Omental fat pad (tissue), 4 donors: ENCODE data around the gene SPAG5. TPM values are rescaled to one million over a fixed set of nuclear protein-coding genes. Genes with fewer than 3 reads are reported as not detected.

ENCODE experiments used
- ATAC-seq: fragments of 150-250 bp; one replicate; pipeline ENCODE4 v1.9.1; 2016; ENCODE audit warnings: mild to moderate bottlenecking, moderate library complexity; ENCODE audit not compliant: low FRiP score
- DNase-seq: peaks from one replicate; pipeline ENCODE4 v3.0.0-alpha.2; 2019; ENCODE audit warnings: low spot score
- CTCF ChIP-seq, 3 donors: fragments of 450-650 bp; IDR thresholded peaks; one replicate each; pipeline ENCODE4 v1.5.1; 2016 to 2017; ENCODE audit warnings: antibody characterized with exemption in 3 of 3, mild to moderate bottlenecking in 3 of 3, moderate library complexity in 2 of 3
- total RNA-seq, 4 donors: library from RNA; depleted of rRNA; stranded (reverse); fragments of >200 nt; gene quantifications; one replicate each; pipeline ENCODE4 v1.1.0, GENCODE V29; 2016

The SPAG5 gene
- total RNA-seq, 4 donors from 2014 or later = 0.50 to 12.0 (median 4.5) TPM

- no peak for DNase-seq
- TF ChIP-seq CTCF (IDR thresholded peaks at IDR 0.05) = no peak
- ATAC-seq = no peak
These were observed 64.0 kb downstream of the SPAG5 start for GRCh38 chr17:28534740-28535375.

- TF ChIP-seq CTCF (IDR thresholded peaks at IDR 0.05) = no peak
- ATAC-seq (no peak), DNase-seq (no peak)
These were observed 65.6 kb downstream of the SPAG5 start for GRCh38 chr17:28533091-28533807.

DNA sequence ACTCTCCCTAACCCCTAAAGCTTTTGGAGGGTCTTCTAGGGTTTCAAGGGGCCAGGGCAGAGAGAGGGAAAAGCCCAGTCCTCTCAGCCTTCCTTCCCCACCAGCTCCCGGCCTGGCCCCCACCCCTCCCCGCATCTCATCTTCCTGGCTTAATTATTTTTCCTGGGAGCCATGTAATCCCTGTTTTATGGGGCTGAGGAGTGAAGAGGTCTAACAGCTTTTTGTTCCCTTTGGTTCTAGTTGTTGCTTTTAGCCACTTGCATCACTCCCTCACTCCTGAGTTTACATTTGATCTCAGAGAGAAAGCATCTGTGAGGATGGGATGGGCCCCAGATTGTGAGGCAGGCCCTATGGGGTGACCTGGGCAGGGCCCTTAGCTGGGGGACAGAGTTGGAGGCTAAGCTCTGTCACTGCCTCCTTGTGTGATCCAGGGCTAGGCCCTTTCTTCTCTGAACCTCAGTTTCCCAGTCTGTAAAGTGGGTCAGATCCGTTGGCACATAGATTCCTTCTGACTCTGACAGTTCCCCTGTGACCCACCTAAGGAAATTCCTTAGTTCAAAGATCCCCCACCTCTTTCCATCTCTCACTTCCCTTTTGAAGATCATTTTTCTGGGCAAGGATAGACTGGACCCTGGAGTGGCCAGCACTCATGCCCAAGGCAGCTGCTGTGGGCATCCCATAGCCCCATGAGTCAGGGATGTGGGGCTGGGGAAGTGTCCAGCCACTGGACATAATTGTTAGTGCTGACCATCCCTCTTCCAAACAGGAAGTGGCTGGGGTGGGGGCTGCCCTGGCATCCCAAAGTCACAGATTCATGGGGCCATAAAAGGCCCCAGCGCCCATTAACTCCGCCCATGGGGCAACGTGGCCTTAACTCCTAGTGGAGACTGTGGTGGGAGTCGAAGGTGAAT is 66.5 kb downstream of the SPAG5 start:
- ATAC-seq (no peak), DNase-seq (no peak)
- TF ChIP-seq CTCF (IDR thresholded peaks at IDR 0.05) = no peak

GRCh38 chr17:28530926-28531325 is 67.9 kb downstream of the SPAG5 start:
- ATAC-seq (no peak), DNase-seq (no peak)
- TF ChIP-seq CTCF (IDR thresholded peaks at IDR 0.05) = no peak

- DNase-seq = no peak
- no peak for TF ChIP-seq CTCF (IDR thresholded peaks at IDR 0.05)
- no peak for ATAC-seq
These were observed 68.6 kb downstream of the SPAG5 start for GRCh38 chr17:28530250-28530649.

- ATAC-seq (no peak), DNase-seq (no peak)
- TF ChIP-seq CTCF (IDR thresholded peaks at IDR 0.05) = no peak
These were observed 69.8 kb downstream of the SPAG5 start for GRCh38 chr17:28529013-28529400.
